Adrenal gland (tissue), 5 donors: ENCODE measurements around the gene GAGE12J.

Experiments used
- POLR2A ChIP-seq, 2 donors: fragments of 450-650 bp; IDR thresholded peaks; one replicate each; pipeline ENCODE4 v1.6.1; 2017; ENCODE audit warnings: antibody characterized with exemption in 2 of 2, mild to moderate bottlenecking in 2 of 2, moderate library complexity in 1 of 2
- TF ChIP-seq, protein P1 (sequence below), 6 experiments: fragments of 450-650 bp in 4 of 6; fragments of 200-600 bp in 2 of 6; sonication (generic) in 1 of 6; IDR thresholded peaks; 1 replicate in 5 of 6; 2 replicates in 1 of 6; pipeline versions ENCODE4 v1.5.1 to v1.8.0; 2016 to 2021; ENCODE audit warnings: antibody characterized with exemption in 6 of 6, mild to moderate bottlenecking in 2 of 6, moderate library complexity in 1 of 6
- donor health status: DM: no; HTN: no; CAD: no.

DNA sequence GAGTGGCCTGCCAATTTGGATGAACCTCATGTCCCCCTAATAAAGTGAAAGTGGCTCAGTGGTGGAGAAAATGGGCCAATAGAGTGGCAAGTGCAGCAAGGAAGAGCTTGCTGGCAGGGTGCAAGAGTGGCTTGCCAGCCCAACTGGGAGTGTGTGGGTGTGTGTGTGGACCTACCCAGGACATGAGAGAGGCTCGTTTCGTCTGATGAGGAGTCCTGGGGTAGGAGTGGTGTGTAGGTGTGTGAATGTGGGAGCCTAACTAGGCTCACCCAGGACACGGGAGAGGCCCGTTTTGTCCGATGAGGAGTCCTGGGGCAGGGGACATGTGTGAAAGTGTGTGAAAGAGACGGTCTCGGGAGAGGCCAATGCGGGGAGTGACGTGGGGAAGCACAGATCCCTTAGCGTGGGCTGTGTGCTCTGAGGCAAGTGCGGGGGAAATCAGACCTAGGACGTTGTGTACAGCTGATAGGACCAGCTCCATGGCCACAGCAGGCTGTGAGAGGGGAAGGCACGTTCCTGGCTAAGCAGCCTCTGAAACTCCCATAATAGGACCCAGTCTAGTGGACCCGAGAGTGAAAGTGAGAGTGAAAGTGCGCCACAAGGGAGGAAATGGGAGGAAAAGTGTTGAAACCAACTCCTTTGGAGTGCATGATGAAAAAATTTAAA, 13.1 kb upstream of the GAGE12J start:
- TF ChIP-seq, protein P1, sequence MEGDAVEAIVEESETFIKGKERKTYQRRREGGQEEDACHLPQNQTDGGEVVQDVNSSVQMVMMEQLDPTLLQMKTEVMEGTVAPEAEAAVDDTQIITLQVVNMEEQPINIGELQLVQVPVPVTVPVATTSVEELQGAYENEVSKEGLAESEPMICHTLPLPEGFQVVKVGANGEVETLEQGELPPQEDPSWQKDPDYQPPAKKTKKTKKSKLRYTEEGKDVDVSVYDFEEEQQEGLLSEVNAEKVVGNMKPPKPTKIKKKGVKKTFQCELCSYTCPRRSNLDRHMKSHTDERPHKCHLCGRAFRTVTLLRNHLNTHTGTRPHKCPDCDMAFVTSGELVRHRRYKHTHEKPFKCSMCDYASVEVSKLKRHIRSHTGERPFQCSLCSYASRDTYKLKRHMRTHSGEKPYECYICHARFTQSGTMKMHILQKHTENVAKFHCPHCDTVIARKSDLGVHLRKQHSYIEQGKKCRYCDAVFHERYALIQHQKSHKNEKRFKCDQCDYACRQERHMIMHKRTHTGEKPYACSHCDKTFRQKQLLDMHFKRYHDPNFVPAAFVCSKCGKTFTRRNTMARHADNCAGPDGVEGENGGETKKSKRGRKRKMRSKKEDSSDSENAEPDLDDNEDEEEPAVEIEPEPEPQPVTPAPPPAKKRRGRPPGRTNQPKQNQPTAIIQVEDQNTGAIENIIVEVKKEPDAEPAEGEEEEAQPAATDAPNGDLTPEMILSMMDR (IDR thresholded peaks at IDR 0.05) = no peak
- no peak for TF ChIP-seq POLR2A (IDR thresholded peaks at IDR 0.05)
